GM18909 (cell line): ENCODE measurements around the gene CCDC150.
"Not testable (repeated sequence)": the region's sequence is repeated elsewhere in the genome, so short reads cannot be mapped to it uniquely, and the experiment has no call there.

Source experiments
- ATAC-seq: cut with Tn5 transposase; IDR thresholded peaks from one replicate; pipeline ENCODE4 v1.9.1; 2021; ENCODE audit warnings: mild to moderate bottlenecking; ENCODE audit not compliant: unreplicated experiment, poor library complexity

The CCDC150 gene

GRCh38 chr2:196630531-196630930 lies 9.0 kb upstream of the CCDC150 start:
- ATAC-seq = no peak

GRCh38 chr2:196635156-196635555 lies 4.4 kb upstream of the CCDC150 start:
- ATAC-seq = no peak

- ATAC-seq = no peak
Observed at GRCh38 chr2:196638765-196639164, 750 bp upstream of the CCDC150 start.

- ATAC-seq = no peak
Observed at GRCh38 chr2:196640031-196640548, 575 bp downstream of the CCDC150 start.

DNA sequence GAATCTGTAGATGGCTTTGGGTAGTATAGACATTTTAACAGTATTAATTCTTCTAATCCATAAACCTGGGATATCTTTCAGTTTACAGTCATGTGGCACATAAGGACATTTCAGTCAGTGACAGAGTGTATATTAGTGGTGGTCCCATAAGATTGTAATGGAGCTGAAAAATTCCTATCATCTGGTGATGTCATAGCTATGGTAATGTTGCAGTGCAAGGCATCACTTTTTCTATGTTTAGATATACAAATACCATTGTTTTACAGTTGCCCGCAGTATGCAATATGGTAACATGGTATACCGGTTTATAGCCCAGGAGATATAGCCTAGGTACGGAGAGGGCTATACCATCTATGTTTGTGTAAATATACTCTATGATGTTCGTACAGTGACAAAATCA lies 9.7 kb downstream of the CCDC150 start:
- ATAC-seq = no peak

GRCh38 chr2:196651387-196652094 lies 12.0 kb downstream of the CCDC150 start:
- no peak for ATAC-seq

GRCh38 chr2:196652869-196653268 lies 13.4 kb downstream of the CCDC150 start:
- no peak for ATAC-seq

DNA sequence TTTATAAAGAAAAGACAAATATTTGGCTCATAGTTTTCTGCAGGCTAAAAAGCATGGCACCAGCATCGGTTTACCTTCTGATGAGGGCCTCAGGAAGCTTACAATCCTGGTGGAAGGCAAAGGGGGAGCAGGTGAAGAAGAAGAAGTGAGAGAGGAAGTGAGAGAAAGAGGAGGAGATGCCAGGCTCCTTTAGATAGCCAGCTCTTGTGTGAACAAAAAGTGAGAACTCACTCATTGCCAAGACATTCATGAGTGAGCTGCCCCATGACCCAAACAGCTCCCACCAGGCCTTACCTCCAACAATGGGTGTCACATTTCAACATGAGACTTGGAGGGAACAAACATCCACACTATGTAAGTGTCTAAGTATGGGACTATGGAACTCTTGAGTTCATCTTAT lies 14.3 kb downstream of the CCDC150 start:
- no peak for ATAC-seq

DNA sequence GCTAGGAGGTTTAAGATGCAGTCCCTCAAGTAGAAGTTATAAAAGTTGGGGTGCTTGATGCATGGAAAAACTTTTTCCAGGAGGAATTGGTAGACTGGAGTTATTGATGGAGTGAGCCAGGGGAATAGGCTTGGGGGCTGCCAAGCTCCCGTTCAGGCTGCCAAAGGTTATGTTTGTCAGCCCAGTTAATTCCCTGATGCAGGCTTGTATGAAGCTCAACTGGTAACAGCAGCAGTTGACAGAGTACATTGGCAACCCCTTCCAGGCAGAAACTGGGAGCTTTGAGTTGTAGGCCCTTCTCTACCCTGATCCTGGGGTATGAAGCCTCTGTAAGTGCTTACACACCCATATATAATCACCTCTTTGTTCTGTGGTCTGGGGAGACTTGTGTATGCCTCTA lies 16.2 kb downstream of the CCDC150 start:
- no peak for ATAC-seq

GRCh38 chr2:196657333-196657732 lies 17.8 kb downstream of the CCDC150 start:
- ATAC-seq = no peak

DNA sequence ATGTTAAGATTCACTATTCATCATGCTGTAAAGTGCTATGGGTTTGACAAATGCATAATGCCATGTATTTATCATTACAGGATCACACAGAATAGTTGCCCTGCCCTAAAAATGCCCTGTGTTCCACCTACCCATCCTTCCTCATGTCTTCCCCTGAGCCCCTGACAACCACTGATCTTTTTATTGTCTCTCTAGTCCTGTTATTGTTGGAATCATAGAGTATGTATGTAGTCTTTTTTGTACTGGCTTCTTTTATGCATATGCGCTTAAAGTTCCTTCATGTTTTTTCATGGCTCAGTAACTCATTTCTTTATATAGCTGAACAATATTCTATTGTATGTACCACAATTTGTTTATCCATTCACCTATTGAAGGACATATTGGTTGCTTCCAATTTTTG lies 20.3 kb downstream of the CCDC150 start:
- no peak for ATAC-seq

- ATAC-seq = no peak
Observed at GRCh38 chr2:196660244-196660643, 20.7 kb downstream of the CCDC150 start.

DNA sequence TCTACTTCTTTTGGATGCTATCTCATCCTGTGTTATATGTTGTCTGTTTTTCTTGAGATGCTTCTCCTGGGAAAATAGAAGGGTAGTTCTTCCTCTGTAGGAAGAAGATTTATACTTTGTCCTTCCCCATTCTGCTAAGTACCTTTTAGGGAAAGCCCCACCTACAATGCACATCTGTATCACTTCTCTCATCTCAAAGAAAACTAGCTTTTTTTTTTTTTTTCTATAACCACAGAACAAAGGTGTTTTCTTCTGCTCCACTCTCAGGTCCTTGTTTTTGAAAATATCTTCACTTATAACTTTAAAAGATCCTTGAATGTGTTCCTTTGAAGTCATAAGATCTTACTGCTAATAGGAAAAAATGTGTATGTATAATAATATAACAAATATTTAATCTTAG lies 30.8 kb downstream of the CCDC150 start:
- ATAC-seq = no peak

DNA sequence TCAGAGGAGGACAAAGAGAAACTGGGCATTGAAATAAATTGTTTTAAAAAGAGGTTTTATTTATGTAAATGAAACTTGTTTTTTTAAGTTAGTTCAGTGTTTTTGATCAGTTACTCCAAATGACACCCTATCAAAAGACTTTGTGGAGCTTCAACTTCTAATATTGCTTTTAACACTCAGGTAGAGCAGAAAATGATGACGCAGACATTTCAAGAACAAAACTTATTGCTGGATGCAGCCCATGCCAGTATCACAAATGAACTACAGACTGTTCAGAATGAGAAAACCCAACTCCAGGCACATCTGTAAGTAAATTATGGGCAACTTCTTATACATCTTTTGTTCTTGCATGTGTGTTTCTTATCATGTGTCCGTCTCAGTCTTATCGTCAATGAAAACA lies 36.4 kb downstream of the CCDC150 start:
- no peak for ATAC-seq

- no peak for ATAC-seq
Observed at GRCh38 chr2:196677404-196677803, 37.9 kb downstream of the CCDC150 start.

DNA sequence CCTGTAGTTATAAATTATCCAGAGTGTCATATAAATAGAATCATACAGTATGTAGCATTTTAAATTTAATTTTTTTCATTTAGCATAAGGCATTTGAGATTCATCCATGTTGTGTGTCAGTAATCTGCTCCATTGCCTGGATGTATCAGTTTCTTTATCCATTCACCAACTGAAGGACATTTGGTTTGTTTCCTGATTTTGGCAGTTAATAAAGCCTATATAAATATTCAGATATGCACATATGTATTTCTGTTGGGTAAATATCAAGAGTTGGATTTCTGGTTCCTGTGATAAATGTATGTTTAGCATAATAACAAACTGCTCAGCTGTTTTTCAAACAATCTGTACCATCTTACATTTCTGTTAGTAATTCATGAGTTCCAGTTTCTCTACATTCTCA lies 39.9 kb downstream of the CCDC150 start:
- ATAC-seq = no peak

GRCh38 chr2:196681510-196681909 lies 42.0 kb downstream of the CCDC150 start:
- no peak for ATAC-seq

DNA sequence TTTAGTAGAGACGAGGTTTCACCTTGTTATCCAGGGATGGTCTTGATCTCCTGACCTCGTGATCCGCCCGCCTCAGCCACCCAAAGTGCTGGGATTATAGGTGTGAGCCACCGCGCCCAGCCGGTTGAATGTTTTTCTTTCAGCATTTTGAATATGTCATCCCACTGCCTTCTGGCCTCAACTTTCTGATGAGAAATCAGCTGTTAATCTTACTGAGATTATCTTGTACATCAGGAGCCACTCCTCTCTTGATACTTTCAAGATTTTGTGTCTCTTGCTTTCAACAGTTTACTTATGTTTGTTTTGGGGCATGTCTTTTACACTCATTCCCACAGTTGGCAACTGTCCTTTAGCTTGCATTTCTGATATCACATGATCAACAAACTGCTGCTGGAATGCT lies 46.3 kb downstream of the CCDC150 start:
- no peak for ATAC-seq

- not testable (repeated sequence) for ATAC-seq
Observed at GRCh38 chr2:196686737-196687136, 47.2 kb downstream of the CCDC150 start.

DNA sequence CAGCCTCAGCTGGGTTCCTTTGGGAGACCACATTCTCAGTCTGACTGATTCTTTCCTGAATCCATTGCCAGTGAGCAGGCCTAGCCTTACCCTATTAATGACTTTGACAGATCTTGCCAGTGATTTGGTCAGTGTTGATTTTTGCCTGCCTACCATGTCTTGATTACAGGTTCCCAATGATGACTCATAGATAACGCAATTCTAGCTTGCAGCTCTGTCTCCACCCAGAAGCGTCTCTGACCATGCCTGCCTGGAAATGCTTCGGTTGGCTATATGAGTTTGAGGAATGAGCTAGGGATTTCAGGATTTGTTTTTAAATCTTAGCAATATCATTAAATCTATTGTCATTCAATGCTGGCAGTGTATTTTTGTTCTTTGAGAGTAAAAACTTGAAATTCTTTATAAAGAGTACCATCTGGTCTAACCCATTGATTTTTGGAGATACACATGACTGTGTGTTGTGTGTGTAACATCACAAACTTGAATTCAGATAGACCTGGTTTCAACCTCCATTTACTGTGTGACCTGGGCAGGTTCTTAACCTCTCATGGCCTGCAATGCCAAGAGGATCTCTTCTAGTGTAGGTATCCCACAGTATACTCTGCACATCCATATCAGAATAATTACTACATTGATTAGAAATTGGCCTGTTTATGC lies 57.0 kb downstream of the CCDC150 start:
- no peak for ATAC-seq

DNA sequence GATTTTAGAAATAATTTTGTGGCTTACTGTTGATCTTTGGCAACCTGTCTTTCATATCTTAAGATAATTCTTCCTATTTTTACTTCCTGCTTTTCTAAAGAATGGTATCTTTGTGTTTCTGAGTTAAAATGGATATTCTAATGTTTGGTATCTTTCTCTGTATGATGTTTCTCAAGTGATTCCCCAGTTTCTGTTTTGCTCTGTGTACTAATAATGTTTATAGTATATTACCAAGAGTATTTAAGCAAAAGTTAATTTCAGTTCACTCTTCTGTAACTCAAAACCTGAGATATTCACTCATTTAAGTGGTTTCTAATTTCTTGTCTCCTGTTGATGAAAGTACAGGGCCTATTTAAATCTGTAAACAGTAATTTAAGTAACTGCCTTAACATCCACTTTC lies 58.3 kb downstream of the CCDC150 start:
- no peak for ATAC-seq

- no peak for ATAC-seq
Observed at GRCh38 chr2:196702641-196703040, 63.1 kb downstream of the CCDC150 start.
